ENCODE measurements around the gene ALG2.
"Not testable (repeated sequence)": the region's sequence is repeated elsewhere in the genome, so short reads cannot be mapped to it uniquely, and the experiment has no call there.

DNA sequence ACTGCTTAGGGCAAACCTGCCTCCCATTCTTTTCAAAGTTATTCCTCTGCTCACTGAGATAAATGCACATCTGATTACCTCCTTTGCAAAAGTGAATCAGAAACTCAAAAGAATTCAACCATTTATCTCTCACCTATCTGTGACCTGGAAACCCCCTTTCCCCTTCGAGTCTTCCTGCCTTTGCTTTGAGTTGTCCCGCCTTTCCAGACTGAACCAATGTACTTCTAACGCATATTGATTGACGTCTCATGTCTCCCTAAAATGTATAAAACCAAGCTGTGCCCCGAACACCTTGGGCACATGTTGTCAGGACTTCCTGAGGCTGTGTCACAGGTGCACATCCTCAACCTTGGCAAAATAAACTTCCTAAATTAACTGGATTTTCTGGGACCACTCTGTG lies 25.3 kb downstream of the ALG2 start:
- TF ChIP-seq, protein P1, sequence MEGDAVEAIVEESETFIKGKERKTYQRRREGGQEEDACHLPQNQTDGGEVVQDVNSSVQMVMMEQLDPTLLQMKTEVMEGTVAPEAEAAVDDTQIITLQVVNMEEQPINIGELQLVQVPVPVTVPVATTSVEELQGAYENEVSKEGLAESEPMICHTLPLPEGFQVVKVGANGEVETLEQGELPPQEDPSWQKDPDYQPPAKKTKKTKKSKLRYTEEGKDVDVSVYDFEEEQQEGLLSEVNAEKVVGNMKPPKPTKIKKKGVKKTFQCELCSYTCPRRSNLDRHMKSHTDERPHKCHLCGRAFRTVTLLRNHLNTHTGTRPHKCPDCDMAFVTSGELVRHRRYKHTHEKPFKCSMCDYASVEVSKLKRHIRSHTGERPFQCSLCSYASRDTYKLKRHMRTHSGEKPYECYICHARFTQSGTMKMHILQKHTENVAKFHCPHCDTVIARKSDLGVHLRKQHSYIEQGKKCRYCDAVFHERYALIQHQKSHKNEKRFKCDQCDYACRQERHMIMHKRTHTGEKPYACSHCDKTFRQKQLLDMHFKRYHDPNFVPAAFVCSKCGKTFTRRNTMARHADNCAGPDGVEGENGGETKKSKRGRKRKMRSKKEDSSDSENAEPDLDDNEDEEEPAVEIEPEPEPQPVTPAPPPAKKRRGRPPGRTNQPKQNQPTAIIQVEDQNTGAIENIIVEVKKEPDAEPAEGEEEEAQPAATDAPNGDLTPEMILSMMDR (conservative IDR thresholded peaks at IDR 0.05; ENCODE audit: low read depth, low read length), result not testable (repeated sequence)
- TF ChIP-seq EZH2 (IDR thresholded peaks at IDR 0.05; ENCODE audit: borderline replicate concordance, low read depth, low read length, poor library complexity, severe bottlenecking), result not testable (repeated sequence)
